GM18511 (cell line): Measurements from ENCODE around the gene CCDC93.

Source experiments
- ATAC-seq: cut with Tn5 transposase; IDR thresholded peaks from one replicate; pipeline ENCODE4 v1.9.1; 2021; ENCODE audit warnings: mild to moderate bottlenecking, moderate library complexity; ENCODE audit not compliant: unreplicated experiment

The CCDC93 gene, protein sequence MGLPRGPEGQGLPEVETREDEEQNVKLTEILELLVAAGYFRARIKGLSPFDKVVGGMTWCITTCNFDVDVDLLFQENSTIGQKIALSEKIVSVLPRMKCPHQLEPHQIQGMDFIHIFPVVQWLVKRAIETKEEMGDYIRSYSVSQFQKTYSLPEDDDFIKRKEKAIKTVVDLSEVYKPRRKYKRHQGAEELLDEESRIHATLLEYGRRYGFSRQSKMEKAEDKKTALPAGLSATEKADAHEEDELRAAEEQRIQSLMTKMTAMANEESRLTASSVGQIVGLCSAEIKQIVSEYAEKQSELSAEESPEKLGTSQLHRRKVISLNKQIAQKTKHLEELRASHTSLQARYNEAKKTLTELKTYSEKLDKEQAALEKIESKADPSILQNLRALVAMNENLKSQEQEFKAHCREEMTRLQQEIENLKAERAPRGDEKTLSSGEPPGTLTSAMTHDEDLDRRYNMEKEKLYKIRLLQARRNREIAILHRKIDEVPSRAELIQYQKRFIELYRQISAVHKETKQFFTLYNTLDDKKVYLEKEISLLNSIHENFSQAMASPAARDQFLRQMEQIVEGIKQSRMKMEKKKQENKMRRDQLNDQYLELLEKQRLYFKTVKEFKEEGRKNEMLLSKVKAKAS

GRCh38 chr2:118013724-118014491, at the start of gene CCDC93:
CCDC93 (minus strand) TSS chr2:118014070; CDS start chr2:118013995, 75 bp downstream.
- peak; percentile 88 for ATAC-seq

DNA sequence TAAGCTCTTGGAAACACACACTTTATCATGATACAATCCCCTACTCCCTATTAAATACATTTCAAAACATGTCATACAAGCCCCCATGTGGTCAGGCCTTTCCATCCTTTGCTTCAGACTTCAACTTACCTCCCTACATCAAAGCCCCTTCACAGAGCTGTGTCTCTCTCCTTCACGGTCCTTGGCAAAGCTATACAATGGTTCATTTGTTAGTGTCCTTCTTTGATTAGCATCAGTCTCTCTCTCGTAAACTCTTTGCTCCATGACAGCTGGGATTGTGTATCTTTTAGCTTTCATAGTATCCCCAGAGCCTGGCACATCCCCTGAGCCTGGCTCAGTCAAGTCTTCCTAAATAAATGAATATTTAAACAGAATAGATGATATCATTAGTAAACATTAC, 48.8 kb upstream of the CCDC93 start:
- no peak for ATAC-seq

GRCh38 chr2:118062048-118062447, 48.2 kb upstream of the CCDC93 start:
- no peak for ATAC-seq

DNA sequence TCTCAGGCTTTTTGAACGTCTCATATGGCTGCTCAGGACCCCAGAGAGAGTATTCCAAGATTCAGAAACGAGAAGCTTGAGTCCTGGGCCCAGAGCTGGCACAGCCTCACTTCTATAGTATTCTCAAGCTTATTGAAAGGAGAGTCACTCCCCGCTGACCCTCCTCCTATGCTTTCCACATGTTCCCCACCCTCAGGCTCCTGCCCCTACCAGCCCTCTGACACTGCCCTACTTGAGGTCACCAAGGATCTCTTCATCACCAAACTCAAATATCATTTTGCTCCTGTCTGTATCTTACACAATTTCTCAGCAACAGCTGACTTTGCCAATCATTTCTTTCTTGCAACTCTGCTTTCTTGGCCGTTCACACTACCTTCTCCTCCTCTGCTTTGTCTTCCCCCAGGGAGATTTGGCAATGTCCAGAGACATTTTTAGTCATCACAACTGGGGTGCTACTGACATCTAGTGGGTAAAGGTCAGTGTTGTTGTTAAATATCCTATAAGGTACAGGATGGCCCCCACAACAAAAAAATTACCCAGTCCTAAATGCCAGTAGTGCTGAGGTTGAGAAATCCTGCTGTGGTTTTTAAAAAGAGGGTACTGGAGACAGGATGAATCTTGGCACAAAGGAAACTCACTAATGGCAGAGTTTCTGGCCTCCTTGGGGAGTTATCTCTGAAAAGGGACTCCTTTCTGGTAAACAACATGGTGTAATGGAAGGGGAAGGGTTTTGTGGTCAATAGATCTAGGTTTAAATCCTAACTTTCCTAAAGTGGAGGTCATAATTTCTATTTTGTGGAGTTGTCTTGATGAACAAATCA, 47.5 kb upstream of the CCDC93 start:
- ATAC-seq: peak; percentile 87

DNA sequence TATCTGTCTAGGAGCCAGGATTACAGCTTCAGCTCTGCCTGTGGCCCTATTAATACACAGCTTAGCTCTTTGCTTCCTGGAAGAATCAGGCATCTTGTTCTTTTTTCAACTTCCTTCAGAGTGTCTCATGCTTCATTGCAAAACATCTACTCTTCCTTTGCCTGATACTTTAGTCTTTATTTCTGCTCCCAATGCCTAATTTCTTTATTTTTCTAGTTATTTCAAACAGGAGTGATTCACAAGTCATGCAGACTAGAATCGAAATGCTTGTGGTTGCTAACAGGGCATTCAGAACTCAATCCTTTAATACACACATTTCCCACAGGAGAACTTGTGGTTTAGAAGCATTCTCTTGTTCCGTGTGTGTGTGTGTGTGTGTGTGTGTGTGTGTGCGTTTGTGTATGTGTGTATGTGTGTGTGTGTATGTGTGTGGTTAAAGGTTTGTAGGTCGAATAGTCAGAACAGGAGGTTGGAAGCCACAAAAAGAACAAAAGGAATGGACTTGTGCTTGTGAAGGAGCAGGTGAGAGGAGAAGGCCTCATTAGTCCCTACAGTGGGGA, 46.1 kb upstream of the CCDC93 start:
- no peak for ATAC-seq

DNA sequence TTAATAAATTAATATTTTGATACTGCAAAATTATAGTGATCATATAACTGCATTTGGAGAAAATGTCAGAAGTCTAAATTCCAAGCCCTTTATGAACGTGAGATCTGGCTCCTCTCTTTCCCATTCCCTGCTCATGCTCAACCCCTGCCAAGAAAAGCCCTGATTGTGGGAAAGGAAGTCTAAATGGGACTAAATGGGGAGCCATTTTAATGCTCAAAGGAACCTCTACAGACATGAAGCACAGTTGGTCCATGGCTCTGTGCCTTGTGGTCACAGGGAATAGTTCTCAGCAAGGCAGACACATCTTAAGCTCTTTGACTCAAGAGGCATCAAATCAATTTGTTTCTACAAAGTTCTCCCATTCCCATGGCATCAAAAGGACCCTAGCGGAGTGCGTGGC, 45.1 kb upstream of the CCDC93 start:
- ATAC-seq: no peak

DNA sequence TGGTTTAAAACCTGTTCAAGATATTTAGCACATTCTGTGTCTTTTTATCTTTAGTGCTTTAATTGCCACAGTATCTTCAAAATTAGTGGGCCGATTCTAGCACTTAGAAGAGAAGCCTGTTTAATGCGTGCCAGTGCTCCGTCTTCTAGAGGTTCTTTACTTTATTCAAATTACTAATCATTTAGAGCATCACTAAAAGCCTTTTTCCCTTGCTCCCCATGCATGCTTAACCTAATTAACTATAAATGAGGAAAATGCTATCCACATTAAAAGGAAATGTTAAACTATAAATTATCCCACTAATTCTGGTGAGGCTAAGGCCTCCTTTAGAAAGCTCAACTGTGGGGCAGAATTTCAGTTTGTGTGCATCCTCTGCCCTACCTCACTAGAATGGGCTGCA, 42.9 kb upstream of the CCDC93 start:
- ATAC-seq: no peak

- ATAC-seq: peak; percentile 88
Observed at GRCh38 chr2:118056165-118056534, 42.3 kb upstream of the CCDC93 start.

- ATAC-seq: peak; percentile 85
Observed at GRCh38 chr2:118055512-118056164, 41.8 kb upstream of the CCDC93 start.

DNA sequence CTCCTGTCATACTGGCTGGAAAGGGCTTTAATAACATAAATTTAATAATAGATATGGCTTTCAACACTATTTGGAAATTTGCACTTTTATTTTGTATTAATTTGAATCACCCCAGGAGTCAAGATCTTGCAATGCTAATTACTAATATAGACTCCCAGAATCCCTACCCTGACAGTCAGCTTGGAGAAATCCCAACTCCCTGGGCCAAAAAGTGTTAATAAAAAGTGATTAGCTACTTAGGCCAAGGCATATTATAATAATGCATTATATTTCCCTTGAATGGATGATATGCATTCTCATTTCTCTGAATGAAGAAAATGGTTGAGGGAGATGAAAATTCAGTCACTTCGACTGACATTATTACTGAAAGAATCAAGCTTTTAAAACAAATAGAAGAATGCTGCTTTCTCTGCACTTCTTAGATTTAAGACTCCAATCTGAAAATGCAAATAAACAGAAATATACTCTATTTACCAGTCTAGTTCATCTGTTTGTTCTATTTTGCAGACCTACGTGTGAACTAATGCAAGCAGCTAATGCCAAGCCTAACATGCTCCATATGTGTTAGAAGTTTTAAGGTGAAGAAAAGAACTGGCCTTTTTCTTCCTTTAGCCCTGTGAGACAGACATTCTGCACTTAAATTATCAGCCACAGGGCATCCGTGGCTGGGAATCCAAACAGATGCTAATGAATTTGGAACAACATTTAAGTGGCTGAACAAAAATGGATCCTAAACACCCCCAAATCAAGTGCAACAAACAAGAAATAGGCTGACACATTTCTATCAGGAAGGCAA, 40.5 kb upstream of the CCDC93 start:
- ATAC-seq: no peak

DNA sequence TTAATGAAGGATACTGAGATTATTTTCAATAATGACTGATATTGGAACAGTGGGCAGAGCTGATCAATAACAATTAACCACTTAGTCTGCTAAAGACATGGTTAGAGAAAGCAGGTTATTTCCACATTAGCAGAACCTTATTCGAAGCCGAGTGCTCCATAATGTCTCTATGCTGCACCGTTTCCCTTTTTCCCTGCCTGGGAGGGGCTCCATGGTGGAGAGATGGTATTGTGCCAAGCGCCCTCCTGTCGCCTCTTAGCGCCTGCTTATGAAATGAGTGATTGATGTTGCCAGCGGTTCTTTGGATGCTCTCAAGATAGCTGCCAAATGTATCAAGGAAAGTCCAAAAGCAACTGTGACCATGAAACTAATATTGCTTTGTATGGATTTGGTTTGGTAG, 39.8 kb upstream of the CCDC93 start:
- ATAC-seq: no peak

DNA sequence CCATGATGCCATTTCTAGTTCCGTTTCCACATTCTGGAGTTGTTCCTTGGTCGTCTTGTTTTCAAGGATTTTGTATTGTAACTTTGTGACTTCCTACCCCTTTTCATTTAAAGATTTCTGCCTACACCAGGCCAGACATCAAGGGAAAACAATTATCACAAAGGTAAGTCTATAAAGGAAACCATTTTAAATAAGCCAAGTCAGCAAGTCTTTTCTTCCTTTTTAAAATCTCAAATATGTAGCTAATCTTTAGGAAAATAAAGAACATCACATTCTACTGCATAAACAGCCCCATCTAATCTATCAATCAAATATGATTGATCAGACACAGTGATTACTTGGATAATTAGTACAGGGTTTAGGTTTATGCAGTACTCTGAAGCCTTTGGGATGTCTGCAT, 38.6 kb upstream of the CCDC93 start:
- ATAC-seq: no peak

DNA sequence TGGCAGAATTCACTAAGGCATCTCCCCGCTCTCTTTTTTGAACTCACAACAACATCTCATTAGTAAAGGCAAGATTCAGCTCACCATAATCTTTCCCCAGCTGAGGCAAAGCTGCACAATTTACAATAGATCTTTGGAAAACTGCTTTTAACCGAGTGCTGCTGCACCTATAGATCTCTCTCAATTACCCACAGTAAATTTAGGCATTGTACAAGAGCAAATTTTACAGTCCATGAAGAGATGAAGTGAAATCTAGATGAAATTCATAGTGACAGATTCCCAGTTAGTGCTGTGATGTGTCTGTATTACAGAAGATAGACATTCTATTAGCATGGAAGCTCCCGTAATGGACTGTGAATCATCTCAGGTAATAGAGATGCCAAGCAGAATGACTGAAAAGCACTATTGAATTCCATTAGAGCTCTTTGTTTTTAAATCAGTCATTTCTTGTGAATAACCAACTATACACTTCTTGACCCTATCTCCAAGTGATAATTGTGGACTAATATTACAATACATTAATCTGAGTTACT, 38.0 kb upstream of the CCDC93 start:
- no peak for ATAC-seq

DNA sequence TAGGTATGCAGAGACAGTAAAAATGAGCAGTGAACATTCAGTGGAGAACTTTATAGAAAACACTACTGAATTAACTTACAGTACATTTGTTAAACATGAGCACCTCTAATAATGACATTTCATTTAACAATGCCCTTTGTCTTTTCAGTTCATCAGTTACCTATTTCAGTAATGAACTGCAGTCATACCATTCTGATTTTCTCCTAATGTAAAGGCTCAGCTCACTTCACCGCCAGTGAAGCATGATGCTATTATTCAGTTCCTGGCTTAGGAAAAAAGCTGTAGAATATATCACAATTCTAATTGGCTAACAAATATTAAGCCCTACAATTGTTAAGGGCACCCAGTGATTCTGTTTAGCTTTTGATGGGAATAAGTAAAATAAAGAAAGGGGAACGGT, 37.1 kb upstream of the CCDC93 start:
- ATAC-seq: no peak

DNA sequence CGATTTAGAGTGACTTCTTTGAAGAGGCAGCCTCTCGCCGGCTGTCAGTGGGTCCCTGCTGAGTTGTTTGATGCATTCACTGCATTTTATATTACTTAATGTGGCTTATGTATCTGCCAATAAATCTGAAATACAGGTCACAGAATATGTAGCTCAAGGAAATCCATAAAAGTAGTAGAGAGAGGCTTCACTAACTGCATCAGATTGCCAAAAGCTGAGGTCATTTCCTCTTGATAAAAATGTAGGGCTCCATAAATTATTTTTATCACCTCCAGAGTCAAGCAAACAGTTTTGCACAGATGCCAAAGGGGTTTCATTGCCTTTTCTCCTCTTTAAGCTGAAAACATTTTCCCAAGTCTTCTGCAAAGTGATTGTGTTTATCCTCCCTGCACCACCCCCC, 36.5 kb upstream of the CCDC93 start:
- no peak for ATAC-seq

DNA sequence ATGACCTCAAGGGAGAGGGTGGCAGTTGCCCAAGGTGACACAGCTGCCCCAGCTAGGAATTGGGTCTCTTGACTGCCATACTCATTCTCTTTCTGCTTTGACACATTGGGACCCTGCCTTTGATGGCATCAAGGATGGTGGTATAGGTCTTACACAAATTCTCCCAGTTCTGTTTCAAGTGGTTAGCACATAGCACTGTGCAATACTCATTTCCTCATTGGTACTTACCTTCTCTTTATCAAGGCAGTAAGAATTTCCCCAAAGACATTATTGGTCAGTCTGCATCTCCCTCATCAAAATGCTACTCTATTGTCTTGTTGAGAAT, 35.9 kb upstream of the CCDC93 start:
- peak; percentile 78 for ATAC-seq

DNA sequence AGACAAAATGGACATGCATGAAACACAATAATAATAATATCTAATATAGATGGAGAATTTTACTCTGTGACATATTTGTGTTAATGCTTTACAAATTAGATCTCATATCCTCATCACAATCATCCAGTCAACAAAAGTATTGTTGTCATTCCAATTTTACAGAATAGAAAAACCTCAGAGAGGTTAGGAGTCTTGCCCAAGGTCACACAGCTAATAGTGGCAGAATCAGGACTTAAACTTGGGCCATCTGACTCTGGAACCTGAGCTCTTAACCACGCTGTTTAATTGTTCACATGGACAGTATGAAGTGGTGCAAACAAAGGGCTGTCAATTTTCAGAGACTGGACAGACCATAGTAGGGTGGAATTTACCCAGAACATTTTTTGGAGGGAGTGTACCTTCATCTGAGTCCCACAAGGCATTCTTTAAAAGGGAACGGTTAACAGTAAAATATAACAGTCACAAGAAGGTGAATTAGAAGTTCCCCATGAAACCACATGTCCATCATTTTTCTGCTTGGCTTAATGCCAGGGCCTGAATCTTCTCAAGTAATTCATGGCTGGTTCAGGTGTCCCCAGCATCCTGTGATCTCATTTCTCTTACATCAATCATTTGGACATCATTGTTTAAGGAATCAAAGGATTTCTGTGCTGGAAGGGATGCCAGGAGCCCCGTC, 35.4 kb upstream of the CCDC93 start:
- peak; percentile 25 for ATAC-seq

GRCh38 chr2:118048401-118048800, 34.5 kb upstream of the CCDC93 start:
- ATAC-seq: no peak

GRCh38 chr2:118047380-118047826, 33.5 kb upstream of the CCDC93 start:
- ATAC-seq: no peak
